GM12864 (cell line): Measurements from ENCODE around the gene DHX30.

Experiments
- DNase-seq: peaks from one replicate; pipeline ENCODE4 v3.0.0-alpha.2; 2011; ENCODE audit warnings: low read depth
- H3K4me3 ChIP-seq: 2 replicates; pipeline ENCODE4 v1.5.1; 2011; ENCODE audit warnings: mild to moderate bottlenecking, low read depth, low read length, control low read depth
- TF ChIP-seq, protein P1 (sequence below): IDR thresholded peaks from 2 replicates; pipeline ENCODE4 v1.5.1; 2011; ENCODE audit warnings: low read depth, mild to moderate bottlenecking, moderate library complexity, low read length, control low read depth, inconsistent platforms; ENCODE audit errors: missing control alignments

DHX30 gene

DNA sequence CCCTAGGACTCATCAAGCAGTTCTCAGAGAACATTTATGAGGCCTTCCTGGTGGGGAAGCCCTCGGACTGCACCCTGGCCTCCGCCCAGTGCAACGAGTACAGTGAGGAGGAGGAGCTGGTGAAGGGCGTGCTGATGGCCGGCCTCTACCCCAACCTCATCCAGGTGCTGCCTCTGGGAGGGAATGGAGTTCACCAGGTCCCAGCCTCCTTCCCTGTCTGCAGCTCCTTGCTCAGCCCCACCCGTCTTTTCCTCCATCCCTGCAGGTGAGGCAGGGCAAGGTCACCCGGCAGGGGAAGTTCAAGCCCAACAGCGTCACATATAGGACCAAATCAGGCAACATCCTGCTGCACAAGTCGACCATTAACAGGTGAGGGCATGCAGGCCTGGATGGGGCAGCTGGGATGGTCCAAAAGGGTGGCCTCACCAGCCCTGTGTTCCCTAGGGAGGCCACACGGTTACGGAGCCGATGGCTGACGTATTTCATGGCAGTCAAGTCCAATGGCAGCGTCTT lies 46.3 kb downstream of the DHX30 start:
- no peak for DNase-seq
- TF ChIP-seq, protein P1, sequence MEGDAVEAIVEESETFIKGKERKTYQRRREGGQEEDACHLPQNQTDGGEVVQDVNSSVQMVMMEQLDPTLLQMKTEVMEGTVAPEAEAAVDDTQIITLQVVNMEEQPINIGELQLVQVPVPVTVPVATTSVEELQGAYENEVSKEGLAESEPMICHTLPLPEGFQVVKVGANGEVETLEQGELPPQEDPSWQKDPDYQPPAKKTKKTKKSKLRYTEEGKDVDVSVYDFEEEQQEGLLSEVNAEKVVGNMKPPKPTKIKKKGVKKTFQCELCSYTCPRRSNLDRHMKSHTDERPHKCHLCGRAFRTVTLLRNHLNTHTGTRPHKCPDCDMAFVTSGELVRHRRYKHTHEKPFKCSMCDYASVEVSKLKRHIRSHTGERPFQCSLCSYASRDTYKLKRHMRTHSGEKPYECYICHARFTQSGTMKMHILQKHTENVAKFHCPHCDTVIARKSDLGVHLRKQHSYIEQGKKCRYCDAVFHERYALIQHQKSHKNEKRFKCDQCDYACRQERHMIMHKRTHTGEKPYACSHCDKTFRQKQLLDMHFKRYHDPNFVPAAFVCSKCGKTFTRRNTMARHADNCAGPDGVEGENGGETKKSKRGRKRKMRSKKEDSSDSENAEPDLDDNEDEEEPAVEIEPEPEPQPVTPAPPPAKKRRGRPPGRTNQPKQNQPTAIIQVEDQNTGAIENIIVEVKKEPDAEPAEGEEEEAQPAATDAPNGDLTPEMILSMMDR = no peak
- no peak overlapping the region for H3K4me3 ChIP-seq

DNA sequence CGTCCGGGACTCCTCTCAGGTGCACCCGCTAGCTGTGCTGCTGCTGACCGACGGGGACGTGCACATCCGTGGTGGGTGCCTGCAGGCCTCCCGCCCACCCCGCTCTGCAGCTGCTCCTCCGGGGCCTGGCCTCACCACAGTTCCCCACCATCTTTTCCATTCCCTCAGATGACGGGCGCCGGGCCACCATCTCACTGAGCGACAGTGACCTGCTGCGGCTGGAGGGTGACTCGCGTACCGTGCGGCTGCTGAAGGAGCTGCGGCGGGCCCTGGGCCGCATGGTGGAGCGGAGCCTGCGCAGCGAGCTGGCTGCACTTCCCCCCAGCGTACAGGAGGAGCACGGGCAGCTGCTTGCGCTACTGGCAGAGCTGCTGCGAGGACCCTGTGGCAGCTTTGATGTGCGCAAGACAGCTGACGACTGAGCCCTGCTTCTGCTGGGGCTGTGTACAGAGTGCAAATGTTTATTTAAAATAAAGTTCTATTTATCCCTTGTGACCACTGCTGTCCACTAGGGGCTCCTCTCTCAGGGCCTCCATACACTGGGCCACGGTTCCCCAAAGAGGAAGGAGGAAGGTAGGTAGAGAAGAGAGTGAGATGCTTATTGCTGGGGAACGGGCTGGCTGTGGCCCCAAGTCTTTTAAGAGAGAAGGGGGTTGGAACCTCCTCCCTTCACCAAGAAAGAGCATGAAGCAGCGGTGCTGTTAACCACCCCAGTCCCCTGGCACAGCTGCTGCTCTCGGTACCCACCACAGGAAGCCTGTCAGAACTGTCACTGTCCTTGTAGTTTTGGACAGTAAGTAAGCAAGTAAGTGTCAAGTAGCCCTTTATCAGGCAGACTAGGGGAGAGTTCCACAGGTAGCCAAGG lies 47.0 kb downstream of the DHX30 start:
- DNase-seq = no peak
- TF ChIP-seq, protein P1 = peak; percentile 34
- H3K4me3 ChIP-seq = no peak overlapping the region

DNA sequence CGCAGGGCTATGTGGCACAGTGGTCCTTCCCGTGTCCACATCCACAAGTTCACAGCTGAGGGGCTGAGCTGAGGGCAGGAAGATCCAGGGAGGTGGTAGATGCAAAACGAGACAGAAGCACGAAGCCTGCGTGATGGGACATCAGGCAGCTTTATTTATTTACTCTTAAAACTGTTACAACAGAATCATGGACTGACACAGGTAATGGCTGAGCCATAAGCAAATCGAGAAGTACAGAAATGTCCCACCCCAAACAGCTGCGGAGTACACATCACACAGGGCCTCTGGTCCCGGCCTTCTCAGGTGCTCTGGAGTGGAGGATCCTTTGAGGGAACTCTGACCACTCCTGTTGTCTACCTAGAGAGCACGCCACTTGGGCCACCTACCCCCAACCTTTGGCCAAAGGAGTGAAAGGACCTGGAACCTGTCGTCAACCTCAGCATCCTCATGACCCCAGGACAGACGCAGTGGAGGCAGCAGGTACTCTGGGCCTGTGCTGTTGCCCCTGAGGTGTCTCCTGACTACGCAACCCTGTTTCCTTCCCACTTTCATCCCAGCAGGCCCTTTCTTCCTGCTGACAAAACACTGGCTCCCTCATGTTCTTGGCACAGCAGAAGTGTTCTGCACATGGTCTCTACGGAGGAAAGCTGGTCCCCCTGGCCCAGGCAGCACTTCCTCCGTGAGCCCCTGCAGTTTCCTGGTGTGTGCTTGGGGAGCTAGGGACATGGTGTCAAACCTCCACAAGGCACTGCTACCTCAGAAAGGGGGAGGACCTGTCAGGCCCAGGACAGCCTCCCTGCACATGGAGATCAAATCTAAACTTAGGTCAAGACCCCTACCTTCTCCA lies 47.8 kb downstream of the DHX30 start:
- TF ChIP-seq, protein P1 = no peak
- no peak overlapping the region for H3K4me3 ChIP-seq
- no peak for DNase-seq

DNA sequence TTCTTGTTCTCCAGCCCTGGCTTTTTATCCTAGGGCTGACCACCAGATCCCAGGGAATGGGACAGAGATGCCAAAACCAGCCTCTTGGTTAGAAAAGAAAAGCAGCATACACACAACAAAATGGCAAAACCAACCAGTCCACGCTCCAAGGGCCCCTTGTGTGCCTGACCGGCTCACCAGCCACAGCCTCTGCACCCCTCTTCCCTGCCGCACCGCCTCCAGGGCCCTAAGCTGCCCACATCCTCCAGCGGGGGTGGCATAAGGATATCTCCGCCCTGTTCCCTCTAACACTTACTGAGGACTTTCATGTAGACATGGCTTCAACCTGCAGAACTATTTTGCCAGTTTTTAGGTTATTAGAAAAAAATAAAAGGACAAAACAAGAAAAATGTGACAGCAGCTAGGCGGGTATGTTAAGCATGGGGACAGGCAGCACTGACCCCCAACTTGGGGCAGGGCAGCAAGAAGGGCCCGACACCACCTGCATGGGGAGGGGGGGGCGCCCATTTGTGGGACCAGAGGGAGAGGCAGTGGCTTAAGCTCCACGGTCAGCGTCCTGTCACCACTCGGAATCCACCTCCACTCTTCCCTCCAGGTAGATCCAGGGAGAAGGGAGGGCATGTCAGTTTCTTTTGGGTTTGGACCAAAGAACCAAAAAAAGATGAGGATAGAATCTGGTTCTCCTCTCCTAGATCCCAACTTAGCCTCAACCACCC lies 49.1 kb downstream of the DHX30 start:
- TF ChIP-seq, protein P1 = no peak
- no peak overlapping the region for H3K4me3 ChIP-seq
- no peak for DNase-seq

- TF ChIP-seq, protein P1 = no peak
- no peak for DNase-seq
- no peak overlapping the region for H3K4me3 ChIP-seq
Observed at GRCh38 chr3:47852604-47853602, 50.0 kb downstream of the DHX30 start.

- no peak for DNase-seq
- no peak overlapping the region for H3K4me3 ChIP-seq
- TF ChIP-seq, protein P1 = no peak
Observed at GRCh38 chr3:47854267-47854666, 51.3 kb downstream of the DHX30 start.
